Measurements from ENCODE around the gene CHST14.

- TF ChIP-seq POLR2A (IDR thresholded peaks at IDR 0.05): no peak
- TF ChIP-seq, protein P1, sequence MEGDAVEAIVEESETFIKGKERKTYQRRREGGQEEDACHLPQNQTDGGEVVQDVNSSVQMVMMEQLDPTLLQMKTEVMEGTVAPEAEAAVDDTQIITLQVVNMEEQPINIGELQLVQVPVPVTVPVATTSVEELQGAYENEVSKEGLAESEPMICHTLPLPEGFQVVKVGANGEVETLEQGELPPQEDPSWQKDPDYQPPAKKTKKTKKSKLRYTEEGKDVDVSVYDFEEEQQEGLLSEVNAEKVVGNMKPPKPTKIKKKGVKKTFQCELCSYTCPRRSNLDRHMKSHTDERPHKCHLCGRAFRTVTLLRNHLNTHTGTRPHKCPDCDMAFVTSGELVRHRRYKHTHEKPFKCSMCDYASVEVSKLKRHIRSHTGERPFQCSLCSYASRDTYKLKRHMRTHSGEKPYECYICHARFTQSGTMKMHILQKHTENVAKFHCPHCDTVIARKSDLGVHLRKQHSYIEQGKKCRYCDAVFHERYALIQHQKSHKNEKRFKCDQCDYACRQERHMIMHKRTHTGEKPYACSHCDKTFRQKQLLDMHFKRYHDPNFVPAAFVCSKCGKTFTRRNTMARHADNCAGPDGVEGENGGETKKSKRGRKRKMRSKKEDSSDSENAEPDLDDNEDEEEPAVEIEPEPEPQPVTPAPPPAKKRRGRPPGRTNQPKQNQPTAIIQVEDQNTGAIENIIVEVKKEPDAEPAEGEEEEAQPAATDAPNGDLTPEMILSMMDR (IDR thresholded peaks at IDR 0.05 in 8 of 11, conservative IDR thresholded peaks at IDR 0.05 in 3 of 11): no peak
Observed at GRCh38 chr15:40500568-40501330, 30.0 kb downstream of the CHST14 start.
